GM23338 (cell line): ENCODE measurements around the gene ROR1.

Experiments used
- CTCF ChIP-seq, 2 experiments: fragments of 200-600 bp in 1 of 2; sonication (generic) in 1 of 2; conservative IDR thresholded peaks; 2 replicates each; pipeline versions ENCODE4 v1.5.1 to v1.6.1; 2016 to 2017; ENCODE audit warnings: antibody characterized with exemption in 2 of 2, low read depth in 2 of 2, mild to moderate bottlenecking in 2 of 2, moderate library complexity in 1 of 2
- EZH2phosphoT487 ChIP-seq: fragments of 200-600 bp; sonication (generic); IDR thresholded peaks from one replicate; pipeline ENCODE4 v1.8.1; 2018; ENCODE audit warnings: antibody characterized with exemption; ENCODE audit not compliant: unreplicated experiment
- POLR2AphosphoS5 ChIP-seq: IDR thresholded peaks from 2 replicates; pipeline ENCODE4 v1.6.1; 2016; ENCODE audit warnings: antibody characterized with exemption, low read depth
- REST ChIP-seq: IDR thresholded peaks from one replicate; pipeline ENCODE4 v1.6.1; 2018; ENCODE audit warnings: antibody characterized with exemption; ENCODE audit not compliant: unreplicated experiment

DNA sequence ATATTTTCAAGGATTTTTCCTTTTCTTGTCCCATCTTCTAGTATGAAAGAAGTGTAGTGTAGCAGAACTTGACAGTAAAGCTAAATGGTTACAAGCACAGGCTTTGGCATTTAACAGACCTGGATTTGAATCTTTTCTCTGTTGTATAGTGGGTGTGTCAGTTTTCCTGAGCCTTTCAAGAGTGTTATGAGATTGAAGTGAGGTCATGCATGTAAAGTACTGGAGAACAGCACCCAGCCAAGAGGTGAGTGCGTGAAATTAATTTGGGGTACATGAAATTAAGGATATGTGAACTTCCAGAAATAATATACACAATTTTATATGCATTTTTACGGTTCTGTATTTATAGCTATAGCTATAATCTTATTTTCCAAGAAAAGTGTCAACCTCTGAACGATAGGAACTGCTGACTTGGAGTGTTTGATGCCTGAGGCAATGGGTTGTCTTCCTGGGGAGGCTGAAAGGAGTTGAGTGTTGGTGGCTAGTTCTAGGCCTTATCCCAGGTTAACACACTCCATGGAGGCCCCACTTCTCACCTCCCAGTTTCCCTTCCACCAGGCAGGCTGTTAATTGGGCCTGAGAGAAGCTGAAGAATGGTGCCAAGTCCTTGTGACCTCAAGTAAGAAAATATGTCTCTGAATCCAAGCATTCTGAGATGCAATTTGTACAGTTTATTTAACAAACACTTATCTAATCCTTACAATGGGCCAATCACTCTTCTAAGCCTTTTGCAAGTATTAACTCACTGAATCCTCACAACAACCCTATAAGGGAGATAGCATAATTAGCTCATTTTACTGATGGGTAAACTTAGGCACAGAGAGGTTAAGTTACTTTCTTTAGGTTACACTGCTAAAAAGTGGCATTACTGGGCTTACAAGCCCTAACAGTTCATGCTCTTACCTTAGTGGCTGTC lies 4.4 kb downstream of the ROR1 start:
- TF ChIP-seq CTCF (conservative IDR thresholded peaks at IDR 0.05; ENCODE audit: low read depth in 2 of 2) (no peak), POLR2AphosphoS5 (no peak), REST (no peak), EZH2phosphoT487 (no peak)
